Upper lobe of left lung (tissue), 6 donors: ENCODE data around the gene CFL1. TPM values are rescaled to one million over a fixed set of nuclear protein-coding genes. Genes with fewer than 3 reads are reported as not detected.

Source experiments
- ATAC-seq, 2 donors: fragments of 200-7000 bp; cut with Tn5 transposase; one replicate each; pipeline ENCODE4 v1.9.1; 2022; ENCODE audit warnings: mild to moderate bottlenecking in 2 of 2, moderate library complexity in 2 of 2; ENCODE audit not compliant: low FRiP score in 2 of 2
- DNase-seq, 2 donors: peaks; one replicate each; pipeline ENCODE4 v3.0.0-alpha.2; 2019 to 2020
- H3K27ac ChIP-seq, 4 donors: fragments of 200-600 bp; sonication (generic); one replicate each; pipeline ENCODE4 v1.5.1; 2016 to 2019
- H3K27me3 ChIP-seq, 4 donors: fragments of 200-600 bp; sonication (generic); one replicate each; pipeline ENCODE4 v1.5.1; 2017 to 2019
- H3K36me3 ChIP-seq, 4 donors: fragments of 200-600 bp; sonication (generic); one replicate each; pipeline ENCODE4 v1.5.1; 2016 to 2019
- H3K4me1 ChIP-seq, 4 donors: fragments of 200-600 bp; sonication (generic); one replicate each; pipeline ENCODE4 v1.5.1; 2018 to 2019
- H3K4me3 ChIP-seq, 4 donors: fragments of 200-600 bp; sonication (generic); one replicate each; pipeline ENCODE4 v1.5.1; 2017 to 2019; ENCODE audit warnings: mild to moderate bottlenecking in 2 of 4, moderate library complexity in 1 of 4
- H3K9me3 ChIP-seq, 4 donors: fragments of 200-600 bp; sonication (generic); one replicate each; pipeline ENCODE4 v1.5.1; 2018 to 2019
- CTCF ChIP-seq, 6 experiments: fragments of 450-650 bp in 4 of 6; fragments of 200-600 bp in 2 of 6; sonication (generic) in 2 of 6; IDR thresholded peaks; one replicate each; pipeline ENCODE4 v1.5.1; 2016 to 2019; ENCODE audit warnings: antibody characterized with exemption in 6 of 6
- EP300 ChIP-seq, 4 donors: sonication (generic); formaldehyde crosslinking; IDR thresholded peaks; one replicate each; pipeline ENCODE4 v1.5.1; 2017; ENCODE audit warnings: antibody characterized with exemption in 4 of 4, control low read depth in 2 of 4
- POLR2A ChIP-seq, 4 donors: fragments of 450-650 bp; IDR thresholded peaks; one replicate each; pipeline ENCODE4 v1.5.1; 2016 to 2017; ENCODE audit warnings: antibody characterized with exemption in 4 of 4, mild to moderate bottlenecking in 2 of 4
- POLR2AphosphoS5 ChIP-seq, 2 donors: sonication (generic); formaldehyde crosslinking; IDR thresholded peaks; one replicate each; pipeline ENCODE4 v1.5.1; 2017; ENCODE audit warnings: antibody characterized with exemption in 2 of 2
- WGBS, 2 donors: methylation state at CpG; one replicate each; pipeline ENCODE4 v1.1.5; 2017 to 2018; 5-methylcytosine and 5-hydroxymethylcytosine counted together
- total RNA-seq, 6 donors: library from RNA; depleted of rRNA in 4 of 6; stranded (reverse); fragments of >200 nt in 4 of 6; gene quantifications; one replicate each; pipeline versions ENCODE4 v1.1.0 to v1.2.1, GENCODE V29; 2016 to 2021
- donor health status: DM: no; HTN: no; CAD: no; lungs with moderate emphysema.
- donor health status: DM: no; HTN: yes; CAD: no; lungs with severe emphysema.

The CFL1 gene
- total RNA-seq, result 100 to 1,000 TPM; 358 to 813 (median 768) TPM

GRCh38 chr11:65857853-65858680, at the start of gene CFL1:
Gene CFL1, minus strand, starts transcription at chr11:65858180. Its CDS starts 81 bp downstream, at chr11:65858099.
- DNase-seq (peak; percentile 99 to 100), ATAC-seq (peak; percentile 85 to 92)
- Histone ChIP-seq H3K27ac (peak within 1 kb of the TSS; percentile 90 to 99 (median 96)), H3K36me3 (peaks cover 13 to 49% (median 43%) of the 10 kb centered on the region in 4 donors), H3K27me3 (no peaks in the 10 kb centered on the region), H3K9me3 (no peaks in the 10 kb centered on the region), H3K4me3 (peak within 1 kb of the TSS; percentile 66 to 98 (median 84)), H3K4me1 (peaks cover 30 to 62% (median 47%) of the 10 kb centered on the region in 4 donors)
- TF ChIP-seq POLR2AphosphoS5 (IDR thresholded peaks at IDR 0.05) (peak; percentile 98), EP300 (IDR thresholded peaks at IDR 0.05) (peak in 1 of 4 donors; percentile 65), CTCF (IDR thresholded peaks at IDR 0.05) (peak in 1 of 6 experiments; percentile 22), POLR2A (IDR thresholded peaks at IDR 0.05) (peak; percentile 99)
- 0% methylated on average over 7 to 34 of the region's 92 CpGs for WGBS, 2 donors

GRCh38 chr11:65906602-65907001, 48.6 kb upstream of the CFL1 start:
- WGBS, 2 donors, result 86 to 89% methylated on average over 5 of the region's 5 CpGs
- peaks cover 6 to 8% (median 7%) of the 10 kb centered on the region in 4 donors for H3K4me1 ChIP-seq
- no peak for TF ChIP-seq POLR2AphosphoS5 (IDR thresholded peaks at IDR 0.05)
- TF ChIP-seq POLR2A (IDR thresholded peaks at IDR 0.05), result no peak
- TF ChIP-seq EP300 (IDR thresholded peaks at IDR 0.05), result no peak
- no peak for TF ChIP-seq CTCF (IDR thresholded peaks at IDR 0.05)
- DNase-seq (no peak), ATAC-seq (no peak)
- H3K4me3 ChIP-seq, result no peak overlapping the region
- H3K27ac ChIP-seq, result no peak overlapping the region
- no peaks in the 10 kb centered on the region for H3K9me3 ChIP-seq
- H3K27me3 ChIP-seq, result no peaks in the 10 kb centered on the region
- no peaks in the 10 kb centered on the region for H3K36me3 ChIP-seq

- H3K27me3 ChIP-seq, result peaks cover 0 to 3% (median 0%) of the 10 kb centered on the region in 4 donors
- DNase-seq (no peak), ATAC-seq (no peak)
- TF ChIP-seq POLR2AphosphoS5 (IDR thresholded peaks at IDR 0.05) (no peak), POLR2A (IDR thresholded peaks at IDR 0.05) (no peak), EP300 (IDR thresholded peaks at IDR 0.05) (no peak), CTCF (IDR thresholded peaks at IDR 0.05) (no peak)
- H3K27ac ChIP-seq, result no peak overlapping the region
- H3K4me3 ChIP-seq, result no peak overlapping the region
- WGBS, 2 donors, result 83% methylated on average over 8 of the region's 8 CpGs
- peaks cover 15 to 22% (median 18%) of the 10 kb centered on the region in 4 donors for H3K4me1 ChIP-seq
- no peaks in the 10 kb centered on the region for H3K9me3 ChIP-seq
- no peaks in the 10 kb centered on the region for H3K36me3 ChIP-seq
Observed at GRCh38 chr11:65903715-65904114, 45.7 kb upstream of the CFL1 start.

GRCh38 chr11:65903068-65903481, 45.1 kb upstream of the CFL1 start:
- no peak for ATAC-seq
- H3K27me3 ChIP-seq, result peaks cover 0 to 3% (median 0%) of the 10 kb centered on the region in 4 donors
- no peaks in the 10 kb centered on the region for H3K36me3 ChIP-seq
- no peaks in the 10 kb centered on the region for H3K9me3 ChIP-seq
- no peak for TF ChIP-seq POLR2AphosphoS5 (IDR thresholded peaks at IDR 0.05)
- no peak for TF ChIP-seq POLR2A (IDR thresholded peaks at IDR 0.05)
- no peak for TF ChIP-seq CTCF (IDR thresholded peaks at IDR 0.05)
- TF ChIP-seq EP300 (IDR thresholded peaks at IDR 0.05), result no peak
- DNase-seq, result no peak
- no peak overlapping the region for H3K27ac ChIP-seq
- H3K4me1 ChIP-seq, result peaks cover 15 to 22% (median 18%) of the 10 kb centered on the region in 4 donors
- 8 to 34% methylated on average over 2 to 4 of the region's 5 CpGs for WGBS, 2 donors
- no peak overlapping the region for H3K4me3 ChIP-seq
